Progenitor cell of endocrine pancreas (in vitro differentiated cells): Measurements from ENCODE around the gene KIF1B. TPM values are rescaled to one million over a fixed set of nuclear protein-coding genes. Genes with fewer than 3 reads are reported as not detected.

ENCODE experiments used
- DNase-seq: peaks from one replicate; pipeline ENCODE4 v3.0.0; 2021; ENCODE audit warnings: low spot score; ENCODE audit not compliant: unreplicated experiment
- H3K27ac Mint-ChIP-seq: 2 replicates; pipeline ENCODE4 v1.8.0; 2021; ENCODE audit warnings: mild to moderate bottlenecking, moderate library complexity, mixed read lengths
- H3K27me3 Mint-ChIP-seq: 2 replicates; pipeline ENCODE4 v1.8.0; 2021; ENCODE audit warnings: mixed read lengths
- H3K36me3 Mint-ChIP-seq: 2 replicates; pipeline ENCODE4 v1.8.0; 2022; ENCODE audit warnings: mixed read lengths; ENCODE audit not compliant: insufficient read depth
- H3K4me1 Mint-ChIP-seq: 2 replicates; pipeline ENCODE4 v1.8.0; 2021; ENCODE audit warnings: low read depth, mixed read lengths
- H3K4me3 Mint-ChIP-seq: 2 replicates; pipeline ENCODE4 v1.8.0; 2021; ENCODE audit warnings: low read depth, mild to moderate bottlenecking, moderate library complexity, mixed read lengths
- H3K9me3 Mint-ChIP-seq: 2 replicates; pipeline ENCODE4 v1.8.0; 2021; ENCODE audit warnings: low read depth, mixed read lengths
- total RNA-seq: library from RNA; stranded (reverse); gene quantifications from 2 replicates; pipeline ENCODE4 v1.2.1, GENCODE V29; 2021
- TF ChIP-seq, protein P1 (sequence below): fragments of 200-600 bp; sonication (generic); IDR thresholded peaks from one replicate; pipeline ENCODE4 v1.5.0; 2021; ENCODE audit warnings: antibody characterized with exemption, mild to moderate bottlenecking; ENCODE audit not compliant: unreplicated experiment

The KIF1B gene
- total RNA-seq, 1 donor from 2014 or later, result 78.7 TPM

DNA sequence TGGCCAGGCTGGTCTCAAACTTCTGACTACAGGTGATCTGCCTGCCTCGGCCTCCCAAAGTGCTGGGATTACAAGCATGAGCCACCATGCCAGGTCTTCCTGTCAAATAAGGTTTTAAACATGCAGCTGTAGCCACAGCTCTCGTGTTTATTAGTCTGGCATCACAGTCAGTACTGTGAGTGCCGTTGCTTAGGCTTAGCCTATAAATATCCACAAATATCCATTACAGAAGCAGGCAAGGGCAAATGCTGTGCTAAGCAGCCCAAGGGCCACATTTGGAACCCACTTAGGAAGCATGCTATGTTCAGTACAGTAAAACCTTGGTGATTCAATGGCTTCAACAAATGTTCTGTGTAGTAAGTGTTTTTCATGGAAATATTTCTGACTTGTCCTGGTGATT lies 75.9 kb downstream of the KIF1B start:
- DNase-seq, result no peak
- Mint-ChIP-seq H3K4me1 (peaks cover 18% of the 10 kb centered on the region), H3K9me3 (no peaks in the 10 kb centered on the region), H3K27ac (peak overlapping the region; percentile 56), H3K27me3 (no peaks in the 10 kb centered on the region), H3K36me3 (peaks cover 28% of the 10 kb centered on the region), H3K4me3 (no peak overlapping the region)
- TF ChIP-seq, protein P1, sequence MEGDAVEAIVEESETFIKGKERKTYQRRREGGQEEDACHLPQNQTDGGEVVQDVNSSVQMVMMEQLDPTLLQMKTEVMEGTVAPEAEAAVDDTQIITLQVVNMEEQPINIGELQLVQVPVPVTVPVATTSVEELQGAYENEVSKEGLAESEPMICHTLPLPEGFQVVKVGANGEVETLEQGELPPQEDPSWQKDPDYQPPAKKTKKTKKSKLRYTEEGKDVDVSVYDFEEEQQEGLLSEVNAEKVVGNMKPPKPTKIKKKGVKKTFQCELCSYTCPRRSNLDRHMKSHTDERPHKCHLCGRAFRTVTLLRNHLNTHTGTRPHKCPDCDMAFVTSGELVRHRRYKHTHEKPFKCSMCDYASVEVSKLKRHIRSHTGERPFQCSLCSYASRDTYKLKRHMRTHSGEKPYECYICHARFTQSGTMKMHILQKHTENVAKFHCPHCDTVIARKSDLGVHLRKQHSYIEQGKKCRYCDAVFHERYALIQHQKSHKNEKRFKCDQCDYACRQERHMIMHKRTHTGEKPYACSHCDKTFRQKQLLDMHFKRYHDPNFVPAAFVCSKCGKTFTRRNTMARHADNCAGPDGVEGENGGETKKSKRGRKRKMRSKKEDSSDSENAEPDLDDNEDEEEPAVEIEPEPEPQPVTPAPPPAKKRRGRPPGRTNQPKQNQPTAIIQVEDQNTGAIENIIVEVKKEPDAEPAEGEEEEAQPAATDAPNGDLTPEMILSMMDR, result no peak

DNA sequence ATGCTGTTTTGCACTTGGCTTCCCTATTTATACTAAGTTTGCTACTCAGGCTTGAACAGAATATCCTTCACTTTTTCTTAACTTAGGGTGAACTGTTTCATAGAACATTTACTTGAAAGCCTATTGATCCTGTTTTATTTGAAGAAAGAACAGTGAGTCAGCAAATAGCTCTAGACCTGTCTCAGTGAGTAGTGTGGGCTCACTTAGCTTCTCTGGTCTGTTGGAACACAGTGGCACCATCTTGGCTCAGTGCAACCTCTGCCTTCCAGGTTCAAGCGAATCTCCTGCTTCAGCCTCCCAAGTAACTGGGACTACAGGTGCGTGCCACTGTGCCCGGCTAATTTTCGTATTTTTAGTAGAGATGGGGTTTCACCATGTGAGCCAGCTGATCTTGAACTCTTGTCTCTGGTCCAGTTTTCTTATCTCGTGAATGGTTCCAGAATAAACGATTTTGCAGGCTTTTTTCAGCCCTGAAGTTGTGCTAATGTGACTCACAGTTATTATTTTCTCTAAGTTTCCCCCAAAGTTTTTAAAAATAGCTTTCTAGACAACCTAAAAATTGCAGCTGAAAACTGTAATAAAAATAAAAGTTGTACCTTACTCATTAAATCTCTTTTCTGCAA lies 76.8 kb downstream of the KIF1B start:
- no peaks in the 10 kb centered on the region for H3K9me3 Mint-ChIP-seq
- peaks cover 18% of the 10 kb centered on the region for H3K4me1 Mint-ChIP-seq
- peaks cover 28% of the 10 kb centered on the region for H3K36me3 Mint-ChIP-seq
- H3K27me3 Mint-ChIP-seq, result no peaks in the 10 kb centered on the region
- no peak for DNase-seq
- H3K27ac Mint-ChIP-seq, result peak overlapping the region; percentile 76
- TF ChIP-seq, protein P1, result no peak
- H3K4me3 Mint-ChIP-seq, result no peak overlapping the region

DNA sequence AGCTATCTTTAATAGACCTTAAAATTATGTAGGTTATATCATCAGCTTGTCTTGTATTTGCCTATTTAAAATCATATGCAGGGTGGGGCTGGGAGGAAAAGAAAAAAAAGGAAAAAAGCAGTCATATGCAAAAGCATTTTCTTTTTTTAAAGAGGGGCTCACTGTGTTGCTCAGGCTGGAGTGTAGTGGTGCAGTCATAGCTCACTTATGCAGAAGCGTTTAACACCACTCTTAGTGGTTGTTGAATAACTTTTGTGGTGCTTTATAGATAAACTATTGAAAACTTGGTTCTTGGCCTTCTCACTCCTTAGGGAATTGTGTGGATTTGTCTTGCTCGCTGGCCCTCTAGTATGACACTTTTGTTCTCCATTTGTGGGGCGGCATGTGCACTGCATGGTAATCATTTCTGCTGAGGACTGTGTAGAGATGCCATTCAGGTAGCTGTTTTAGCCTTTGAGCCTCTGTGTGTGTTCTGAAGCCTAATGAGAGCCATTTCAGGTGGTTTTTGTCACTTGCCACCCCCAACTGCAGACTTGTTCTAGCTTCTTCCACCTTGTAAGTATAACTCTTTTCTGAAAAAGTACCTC lies 77.8 kb downstream of the KIF1B start:
- Mint-ChIP-seq H3K9me3 (no peaks in the 10 kb centered on the region), H3K4me3 (no peak overlapping the region), H3K36me3 (peaks cover 32% of the 10 kb centered on the region), H3K27me3 (no peaks in the 10 kb centered on the region), H3K27ac (no peak overlapping the region), H3K4me1 (peaks cover 18% of the 10 kb centered on the region)
- TF ChIP-seq, protein P1, result no peak
- DNase-seq, result no peak

DNA sequence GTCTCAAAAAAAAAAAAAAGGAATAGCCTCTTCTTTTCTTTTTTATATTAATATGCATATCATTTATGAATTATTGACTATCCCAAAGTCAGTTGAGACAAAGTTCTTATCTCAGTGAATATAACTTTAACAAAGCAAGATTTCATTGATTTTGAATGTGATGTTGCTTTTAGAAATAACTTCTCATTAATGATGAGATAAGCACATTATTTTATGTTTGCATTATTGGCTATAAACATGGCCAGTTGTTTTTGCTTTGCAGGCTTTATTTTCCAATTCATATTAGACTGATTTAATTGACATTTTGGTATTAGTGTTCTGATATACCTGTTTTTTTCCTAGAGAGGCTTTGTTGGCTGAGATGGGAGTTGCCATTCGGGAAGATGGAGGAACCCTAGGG lies 81.3 kb downstream of the KIF1B start:
- no peak overlapping the region for H3K4me3 Mint-ChIP-seq
- no peak for DNase-seq
- peaks cover 29% of the 10 kb centered on the region for H3K36me3 Mint-ChIP-seq

DNA sequence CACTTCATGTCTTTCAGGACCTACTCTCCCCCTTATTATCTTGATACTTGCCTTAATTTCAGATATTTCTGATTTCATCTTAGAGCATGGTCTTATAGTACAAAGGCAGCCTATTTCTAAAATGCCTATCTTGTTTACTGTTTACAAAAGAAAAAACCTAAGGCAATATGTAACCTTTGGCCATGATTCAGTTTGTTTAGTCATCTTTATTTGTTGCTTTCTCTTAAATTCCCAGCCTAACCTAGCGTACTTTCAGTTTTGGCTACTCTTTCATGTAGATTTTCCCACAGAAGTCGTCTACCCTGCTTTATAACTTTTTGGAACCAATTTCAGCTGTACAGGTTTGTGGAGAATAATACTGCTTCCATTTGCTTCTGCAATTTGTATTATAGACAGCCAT lies 81.8 kb downstream of the KIF1B start:
- TF ChIP-seq, protein P1, result no peak
- no peaks in the 10 kb centered on the region for H3K27me3 Mint-ChIP-seq

More for the DNA sequence above, 81.3 kb downstream of the KIF1B start:
- Mint-ChIP-seq H3K27ac (no peak overlapping the region), H3K9me3 (no peaks in the 10 kb centered on the region), H3K27me3 (no peaks in the 10 kb centered on the region), H3K4me1 (peaks cover 13% of the 10 kb centered on the region)
- TF ChIP-seq, protein P1, result no peak

More for the DNA sequence above, 81.8 kb downstream of the KIF1B start:
- DNase-seq, result no peak
- Mint-ChIP-seq H3K4me3 (no peak overlapping the region), H3K36me3 (peaks cover 32% of the 10 kb centered on the region), H3K27ac (no peak overlapping the region), H3K9me3 (no peaks in the 10 kb centered on the region), H3K4me1 (peaks cover 8% of the 10 kb centered on the region)
